Esophagus squamous epithelium (tissue), 5 donors: ENCODE data around the gene SLC24A3. TPM values are rescaled to one million over a fixed set of nuclear protein-coding genes. Genes with fewer than 3 reads are reported as not detected.

ENCODE experiments used
- DNase-seq: peaks from one replicate; lab custom pipeline; 2025; lab: John Stamatoyannopoulos, UW
- H3K27ac ChIP-seq, 4 donors: fragments of 200-600 bp; sonication (generic); one replicate each; pipeline ENCODE4 v1.5.1; 2016 to 2019; ENCODE audit warnings: mild to moderate bottlenecking in 1 of 4
- H3K27me3 ChIP-seq, 4 donors: fragments of 200-600 bp; sonication (generic); 1 replicate in 3 of 4; 2 replicates in 1 of 4; pipeline versions ENCODE4 v1.5.1 to v1.6.0; 2017 to 2021; ENCODE audit warnings: antibody characterized with exemption in 1 of 4
- H3K36me3 ChIP-seq, 3 donors: fragments of 200-600 bp; sonication (generic); one replicate each; pipeline ENCODE4 v1.5.1; 2016 to 2019
- H3K4me1 ChIP-seq, 3 donors: fragments of 200-600 bp; sonication (generic); one replicate each; pipeline ENCODE4 v1.5.1; 2017 to 2019
- H3K4me3 ChIP-seq, 4 donors: fragments of 200-600 bp; sonication (generic); 1 replicate in 3 of 4; 2 replicates in 1 of 4; pipeline ENCODE4 v1.5.1; 2016 to 2019; ENCODE audit warnings: mild to moderate bottlenecking in 2 of 4, moderate library complexity in 1 of 4
- H3K9me3 ChIP-seq, 3 donors: fragments of 200-600 bp; sonication (generic); one replicate each; pipeline ENCODE4 v1.5.1; 2016 to 2019
- POLR2A ChIP-seq, 4 donors: fragments of 450-650 bp; IDR thresholded peaks; one replicate each; pipeline ENCODE4 v1.6.1; 2017; ENCODE audit warnings: antibody characterized with exemption in 4 of 4, mild to moderate bottlenecking in 4 of 4, moderate library complexity in 3 of 4
- WGBS, 2 donors: methylation state at CpG; one replicate each; pipeline ENCODE4 v1.1.5; 2018; 5-methylcytosine and 5-hydroxymethylcytosine counted together
- intact Hi-C: fragments of 100-400 bp; cut with DNase I; formaldehyde crosslinking; loops from one replicate; pipeline ENCODE4 v1.15.0; 2022
- total RNA-seq, 4 donors: library from RNA; depleted of rRNA; stranded (reverse); fragments of >200 nt; gene quantifications; one replicate each; pipeline ENCODE4 v1.1.0, GENCODE V29; 2016
- TF ChIP-seq, protein P1 (sequence below), 6 experiments: fragments of 450-650 bp in 4 of 6; fragments of 200-600 bp in 2 of 6; sonication (generic) in 2 of 6; IDR thresholded peaks; one replicate each; pipeline ENCODE4 v1.5.1; 2016 to 2019; ENCODE audit warnings: antibody characterized with exemption in 6 of 6, mild to moderate bottlenecking in 4 of 6, moderate library complexity in 4 of 6
- donor health status: DM: yes; HTN: yes; CAD: no.

Gene SLC24A3
- total RNA-seq, 4 donors from 2014 or later = 3.0 to 8.2 (median 6.1) TPM

GRCh38 chr20:19211252-19211651 is 1.2 kb upstream of the SLC24A3 start:
- DNase-seq = no peak
- peaks cover 0 to 43% (median 0%) of the 10 kb centered on the region in 4 donors for H3K27me3 ChIP-seq
- intact Hi-C loops = no loop called here
- TF ChIP-seq, protein P1, sequence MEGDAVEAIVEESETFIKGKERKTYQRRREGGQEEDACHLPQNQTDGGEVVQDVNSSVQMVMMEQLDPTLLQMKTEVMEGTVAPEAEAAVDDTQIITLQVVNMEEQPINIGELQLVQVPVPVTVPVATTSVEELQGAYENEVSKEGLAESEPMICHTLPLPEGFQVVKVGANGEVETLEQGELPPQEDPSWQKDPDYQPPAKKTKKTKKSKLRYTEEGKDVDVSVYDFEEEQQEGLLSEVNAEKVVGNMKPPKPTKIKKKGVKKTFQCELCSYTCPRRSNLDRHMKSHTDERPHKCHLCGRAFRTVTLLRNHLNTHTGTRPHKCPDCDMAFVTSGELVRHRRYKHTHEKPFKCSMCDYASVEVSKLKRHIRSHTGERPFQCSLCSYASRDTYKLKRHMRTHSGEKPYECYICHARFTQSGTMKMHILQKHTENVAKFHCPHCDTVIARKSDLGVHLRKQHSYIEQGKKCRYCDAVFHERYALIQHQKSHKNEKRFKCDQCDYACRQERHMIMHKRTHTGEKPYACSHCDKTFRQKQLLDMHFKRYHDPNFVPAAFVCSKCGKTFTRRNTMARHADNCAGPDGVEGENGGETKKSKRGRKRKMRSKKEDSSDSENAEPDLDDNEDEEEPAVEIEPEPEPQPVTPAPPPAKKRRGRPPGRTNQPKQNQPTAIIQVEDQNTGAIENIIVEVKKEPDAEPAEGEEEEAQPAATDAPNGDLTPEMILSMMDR (IDR thresholded peaks at IDR 0.05) = no peak
- no peak for TF ChIP-seq POLR2A (IDR thresholded peaks at IDR 0.05)
- peak overlapping the region; percentile 57 to 79 (median 64) for H3K4me3 ChIP-seq
- 0 to 41% methylated on average over 1 to 3 of the region's 5 CpGs for WGBS, 2 donors
- no peaks in the 10 kb centered on the region for H3K36me3 ChIP-seq
- peak overlapping the region in 3 of 4 donors; percentile 68 to 87 (median 81) for H3K27ac ChIP-seq
- peaks cover 0 to 52% (median 12%) of the 10 kb centered on the region in 3 donors for H3K4me1 ChIP-seq
- no peaks in the 10 kb centered on the region for H3K9me3 ChIP-seq

DNA sequence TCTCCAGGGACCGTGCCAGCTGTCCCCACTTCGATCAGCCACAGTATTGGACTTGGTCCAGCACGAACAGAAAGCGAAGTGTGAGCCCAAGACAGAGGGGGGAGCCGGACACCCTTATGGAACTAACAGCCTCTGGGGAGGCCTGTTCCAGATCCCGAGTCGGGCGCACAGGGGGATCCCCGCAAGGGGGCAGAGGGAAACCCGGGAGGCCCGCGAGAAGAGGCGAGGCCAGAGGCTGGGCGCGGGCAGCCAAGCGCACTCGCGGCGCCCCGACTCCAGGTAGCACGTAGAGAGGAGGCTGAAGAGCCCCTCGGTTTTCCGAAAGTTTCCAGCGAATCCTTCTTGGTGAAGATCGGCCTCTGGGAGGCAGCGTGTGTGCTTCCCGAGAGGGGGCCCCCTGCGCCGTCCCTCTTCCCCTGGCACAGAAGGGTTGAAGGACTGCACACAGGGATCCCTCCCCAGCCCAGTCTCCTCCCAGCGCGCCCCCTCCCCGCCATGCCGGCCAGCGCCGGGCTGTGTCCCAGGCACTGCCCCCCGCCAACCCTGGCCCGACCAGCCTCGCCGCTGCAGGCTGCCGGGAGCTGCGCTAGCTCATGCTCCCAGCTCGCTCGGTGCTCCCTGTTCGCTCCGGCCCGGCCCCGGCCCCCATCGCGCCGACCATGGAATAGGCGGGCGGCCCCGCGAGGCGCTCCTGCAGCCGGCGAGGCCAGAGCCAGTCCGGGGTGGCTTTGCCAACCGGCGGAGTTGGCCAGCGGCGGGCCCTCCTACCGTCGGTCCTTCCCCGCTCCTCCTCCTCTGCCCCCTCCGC is 577 bp upstream of the SLC24A3 start:
- intact Hi-C loops = no loop called here
- no peaks in the 10 kb centered on the region for H3K9me3 ChIP-seq
- H3K4me3 ChIP-seq = peak overlapping the region; percentile 57 to 79 (median 64)
- H3K27me3 ChIP-seq = peaks cover 0 to 43% (median 0%) of the 10 kb centered on the region in 4 donors
- peak overlapping the region; percentile 64 to 87 (median 74) for H3K27ac ChIP-seq
- DNase-seq = no peak
- no peaks in the 10 kb centered on the region for H3K36me3 ChIP-seq
- H3K4me1 ChIP-seq = peaks cover 0 to 52% (median 12%) of the 10 kb centered on the region in 3 donors
- WGBS, 2 donors = 6 to 10% methylated on average over 3 to 20 of the region's 66 CpGs
- TF ChIP-seq POLR2A (IDR thresholded peaks at IDR 0.05) = no peak
- TF ChIP-seq, protein P1 (IDR thresholded peaks at IDR 0.05) = peak in 2 of 6 experiments; percentile 10 to 19

GRCh38 chr20:19212821-19213502 is 520 bp downstream of the SLC24A3 start:
- TF ChIP-seq, protein P1 (IDR thresholded peaks at IDR 0.05) = peak in 5 of 6 experiments; percentile 35 to 71 (median 47)
- TF ChIP-seq POLR2A (IDR thresholded peaks at IDR 0.05) = no peak
- Histone ChIP-seq H3K27ac (peak overlapping the region; percentile 64 to 87 (median 78)), H3K9me3 (no peaks in the 10 kb centered on the region), H3K4me3 (peak overlapping the region; percentile 57 to 79 (median 64)), H3K27me3 (peaks cover 0 to 43% (median 0%) of the 10 kb centered on the region in 4 donors), H3K4me1 (peaks cover 0 to 52% (median 12%) of the 10 kb centered on the region in 3 donors), H3K36me3 (no peaks in the 10 kb centered on the region)
- intact Hi-C loops = no loop called here
- WGBS, 2 donors = 23% methylated on average over 6 of the region's 58 CpGs; no CpG with 5 or more reads in 1 of the 2 donors
- no peak for DNase-seq

- no peaks in the 10 kb centered on the region for H3K36me3 ChIP-seq
- 60 to 82% methylated on average over 11 of the region's 11 CpGs for WGBS, 2 donors
- no peaks in the 10 kb centered on the region for H3K9me3 ChIP-seq
- H3K27ac ChIP-seq = peak overlapping the region in 2 of 4 donors; percentile 3 to 75
- DNase-seq = no peak
- peaks cover 0 to 52% (median 12%) of the 10 kb centered on the region in 3 donors for H3K4me1 ChIP-seq
- H3K27me3 ChIP-seq = peaks cover 0 to 43% (median 0%) of the 10 kb centered on the region in 4 donors
- intact Hi-C loops = no loop called here
- peak overlapping the region in 3 of 4 donors; percentile 58 to 79 (median 69) for H3K4me3 ChIP-seq
- TF ChIP-seq POLR2A (IDR thresholded peaks at IDR 0.05) = no peak
- TF ChIP-seq, protein P1 (IDR thresholded peaks at IDR 0.05) = no peak
Observed at GRCh38 chr20:19213946-19214490, 1.6 kb downstream of the SLC24A3 start.
